HepG2 (cell line): ENCODE measurements around the gene MRPL2. TPM values are rescaled to one million over a fixed set of nuclear protein-coding genes. Genes with fewer than 3 reads are reported as not detected.

ENCODE experiments used
- BORCS8-MEF2B ChIP-seq: sonication (generic); formaldehyde crosslinking; IDR thresholded peaks from 2 replicates; pipeline ENCODE4 v1.8.0; 2022; ENCODE audit warnings: mild to moderate bottlenecking, missing genetic modification reagents
- CBX1 ChIP-seq: IDR thresholded peaks from one replicate; pipeline ENCODE4 v1.6.1; 2016; ENCODE audit warnings: antibody characterized with exemption, low read depth
- CEBPB ChIP-seq: IDR thresholded peaks from 2 replicates; pipeline ENCODE4 v1.6.1; 2011; ENCODE audit warnings: low read depth, low read length, improper control_type of control experiment, borderline replicate concordance
- CENPT ChIP-seq: sonication (generic); formaldehyde crosslinking; IDR thresholded peaks from 2 replicates; pipeline ENCODE4 v1.8.0; 2022; ENCODE audit warnings: low read depth, mild to moderate bottlenecking, moderate library complexity, missing genetic modification reagents
- HHEX ChIP-seq: IDR thresholded peaks from 2 replicates; pipeline ENCODE4 v1.6.1; 2016; ENCODE audit warnings: control low read depth
- MAFF ChIP-seq: IDR thresholded peaks from 2 replicates; pipeline ENCODE4 v1.6.1; 2011; ENCODE audit warnings: low read depth, low read length, improper control_type of control experiment
- RAD21 ChIP-seq: fragments of 450-650 bp; formaldehyde crosslinking; IDR thresholded peaks from 2 replicates; pipeline ENCODE4 v1.5.0; 2020; ENCODE audit warnings: mild to moderate bottlenecking
- RXRA ChIP-seq: sonication (generic); formaldehyde crosslinking; IDR thresholded peaks from 2 replicates; pipeline ENCODE4 v1.5.1; 2020; ENCODE audit warnings: missing genetic modification reagents
- SMARCE1 ChIP-seq: fragments of 450-650 bp; IDR thresholded peaks from 2 replicates; pipeline ENCODE4 v1.6.1; 2017; ENCODE audit warnings: borderline replicate concordance
- SOX6 ChIP-seq, 2 experiments: fragments of 450-650 bp in 1 of 2; sonication (generic) in 1 of 2; formaldehyde crosslinking in 1 of 2; IDR thresholded peaks; 2 replicates each; pipeline versions ENCODE4 v1.4.0 to v1.6.1; 2017 to 2020; ENCODE audit warnings: antibody characterized with exemption in 1 of 2, mild to moderate bottlenecking in 1 of 2, missing genetic modification reagents in 1 of 2
- ZFYVE20 ChIP-seq: sonication (generic); formaldehyde crosslinking; IDR thresholded peaks from 2 replicates; pipeline ENCODE4 v1.8.0; 2023; ENCODE audit warnings: low read depth, mild to moderate bottlenecking, moderate library complexity, missing genetic modification reagents, borderline replicate concordance
- ZIK1 ChIP-seq: sonication (generic); formaldehyde crosslinking; IDR thresholded peaks from 2 replicates; pipeline ENCODE4 v1.5.0; 2020; ENCODE audit warnings: mild to moderate bottlenecking, low read depth, missing genetic modification reagents, borderline replicate concordance
- ZNF124 ChIP-seq: sonication (generic); formaldehyde crosslinking; IDR thresholded peaks from 2 replicates; pipeline ENCODE4 v1.4.0; 2020; ENCODE audit warnings: missing genetic modification reagents
- ZNF713 ChIP-seq: sonication (generic); formaldehyde crosslinking; IDR thresholded peaks from 2 replicates; pipeline ENCODE4 v1.4.0; 2020; ENCODE audit warnings: mild to moderate bottlenecking, missing genetic modification reagents
- ZNF891 ChIP-seq: sonication (generic); formaldehyde crosslinking; IDR thresholded peaks from 2 replicates; pipeline ENCODE4 v1.5.0; 2020; ENCODE audit warnings: mild to moderate bottlenecking, missing genetic modification reagents
- ZSCAN22 ChIP-seq: sonication (generic); formaldehyde crosslinking; IDR thresholded peaks from 2 replicates; pipeline ENCODE4 v1.4.0; 2020; ENCODE audit warnings: mild to moderate bottlenecking, missing genetic modification reagents
- ZSCAN31 ChIP-seq: sonication (generic); formaldehyde crosslinking; IDR thresholded peaks from 2 replicates; pipeline ENCODE4 v1.5.0; 2020; ENCODE audit warnings: low read depth, mild to moderate bottlenecking, missing genetic modification reagents
- polyA plus RNA-seq, 8 experiments: library from polyadenylated mRNA; depleted of rRNA in 3 of 8; stranded (reverse) in 7 of 8; unstranded in 1 of 8; fragments of >200 nt; fragmentation: Illumina TruSeq in 4 of 8; extraction: Trizol in 4 of 8; gene quantifications; 2 replicates each; pipeline versions ENCODE4 v1.2.1 to v1.2.3, GENCODE V29; 2011 to 2016; ENCODE audit warnings: low read depth in 4 of 8, missing spikeins in 1 of 8, mixed read lengths in 1 of 8; ENCODE audit not compliant: insufficient read depth in 1 of 8
- total RNA-seq, 5 experiments: library from RNA; depleted of rRNA; stranded (reverse); fragments of >200 nt; fragmentation: Illumina TruSeq; extraction: Trizol; gene quantifications; 2 replicates each; pipeline ENCODE4 v1.2.3, GENCODE V29; 2016; ENCODE audit warnings: low read depth in 1 of 5
- TF ChIP-seq, protein P1 (sequence below), 2 experiments: fragments of 450-650 bp in 1 of 2; sonication (generic) in 1 of 2; formaldehyde crosslinking in 1 of 2; IDR thresholded peaks; 2 replicates each; pipeline versions ENCODE4 v1.6.1 to v1.8.0; 2016 to 2022; ENCODE audit warnings: antibody characterized with exemption in 1 of 2, mild to moderate bottlenecking in 1 of 2, missing genetic modification reagents in 1 of 2
- TF ChIP-seq, protein P2 (sequence below): sonication (generic); formaldehyde crosslinking; IDR thresholded peaks from 2 replicates; pipeline ENCODE4 v1.8.1; 2023; ENCODE audit warnings: mild to moderate bottlenecking, missing genetic modification reagents
- TF ChIP-seq, protein P3 (sequence below): sonication (generic); formaldehyde crosslinking; IDR thresholded peaks from 2 replicates; pipeline ENCODE4 v1.5.1; 2020; ENCODE audit warnings: missing genetic modification reagents, mild to moderate bottlenecking, borderline replicate concordance

The MRPL2 gene
- total and polyA plus RNA-seq, 2 of the 13 experiments (the other 11 are each of a cell fraction or from before 2014, with no cell fraction given), result 56.8 to 65.6 TPM

DNA sequence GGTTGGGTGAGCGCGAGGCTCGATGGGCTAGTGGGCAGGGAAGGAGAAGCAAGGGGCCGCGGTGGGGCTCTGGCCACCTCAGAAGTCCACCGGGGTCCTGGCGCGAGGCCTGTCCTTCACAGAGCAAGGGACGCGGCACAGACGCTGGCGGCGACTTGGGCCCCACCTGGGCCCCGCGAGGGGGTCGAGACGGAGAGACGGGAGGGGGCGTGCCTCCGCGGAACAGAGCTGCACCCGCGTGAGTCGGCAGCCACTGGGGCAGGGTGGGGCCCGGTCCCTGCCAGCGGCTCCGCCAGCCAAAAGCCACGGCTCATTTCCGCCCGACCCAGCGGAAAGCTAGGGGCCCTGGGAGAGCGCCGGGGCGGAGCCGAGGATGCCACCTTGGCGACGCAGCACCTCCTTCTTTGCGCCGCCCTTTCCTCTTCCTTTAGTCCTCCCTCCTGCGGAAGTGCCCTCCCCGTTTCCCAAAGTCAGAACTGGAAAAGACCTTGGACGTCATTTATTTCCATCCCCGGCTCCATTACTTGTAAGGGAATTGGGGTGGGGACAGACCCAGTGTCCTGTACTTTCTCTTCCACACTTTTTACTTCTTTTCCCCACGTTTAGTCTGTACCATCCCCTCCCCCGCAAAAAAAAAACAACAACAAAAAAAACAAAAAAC is 5.6 kb downstream of the MRPL2 start, which contains the start of gene CUL7 (continued):
- TF ChIP-seq, protein P1, sequence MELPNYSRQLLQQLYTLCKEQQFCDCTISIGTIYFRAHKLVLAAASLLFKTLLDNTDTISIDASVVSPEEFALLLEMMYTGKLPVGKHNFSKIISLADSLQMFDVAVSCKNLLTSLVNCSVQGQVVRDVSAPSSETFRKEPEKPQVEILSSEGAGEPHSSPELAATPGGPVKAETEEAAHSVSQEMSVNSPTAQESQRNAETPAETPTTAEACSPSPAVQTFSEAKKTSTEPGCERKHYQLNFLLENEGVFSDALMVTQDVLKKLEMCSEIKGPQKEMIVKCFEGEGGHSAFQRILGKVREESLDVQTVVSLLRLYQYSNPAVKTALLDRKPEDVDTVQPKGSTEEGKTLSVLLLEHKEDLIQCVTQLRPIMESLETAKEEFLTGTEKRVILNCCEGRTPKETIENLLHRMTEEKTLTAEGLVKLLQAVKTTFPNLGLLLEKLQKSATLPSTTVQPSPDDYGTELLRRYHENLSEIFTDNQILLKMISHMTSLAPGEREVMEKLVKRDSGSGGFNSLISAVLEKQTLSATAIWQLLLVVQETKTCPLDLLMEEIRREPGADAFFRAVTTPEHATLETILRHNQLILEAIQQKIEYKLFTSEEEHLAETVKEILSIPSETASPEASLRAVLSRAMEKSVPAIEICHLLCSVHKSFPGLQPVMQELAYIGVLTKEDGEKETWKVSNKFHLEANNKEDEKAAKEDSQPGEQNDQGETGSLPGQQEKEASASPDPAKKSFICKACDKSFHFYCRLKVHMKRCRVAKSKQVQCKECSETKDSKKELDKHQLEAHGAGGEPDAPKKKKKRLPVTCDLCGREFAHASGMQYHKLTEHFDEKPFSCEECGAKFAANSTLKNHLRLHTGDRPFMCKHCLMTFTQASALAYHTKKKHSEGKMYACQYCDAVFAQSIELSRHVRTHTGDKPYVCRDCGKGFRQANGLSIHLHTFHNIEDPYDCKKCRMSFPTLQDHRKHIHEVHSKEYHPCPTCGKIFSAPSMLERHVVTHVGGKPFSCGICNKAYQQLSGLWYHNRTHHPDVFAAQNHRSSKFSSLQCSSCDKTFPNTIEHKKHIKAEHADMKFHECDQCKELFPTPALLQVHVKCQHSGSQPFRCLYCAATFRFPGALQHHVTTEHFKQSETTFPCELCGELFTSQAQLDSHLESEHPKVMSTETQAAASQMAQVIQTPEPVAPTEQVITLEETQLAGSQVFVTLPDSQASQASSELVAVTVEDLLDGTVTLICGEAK (IDR thresholded peaks at IDR 0.05), result no peak
- TF ChIP-seq, protein P1 (CRISPR knock-in tag; IDR thresholded peaks at IDR 0.05), result no peak; the same call in none of the 2 replicates
- TF ChIP-seq HHEX (CRISPR knock-in tag) (no peak), ZSCAN31 (CRISPR knock-in tag) (peak; percentile 89), BORCS8-MEF2B (CRISPR knock-in tag) (peak; percentile 55), MAFF (no peak; the same call in 1 of the 2 replicates), ZSCAN22 (CRISPR knock-in tag) (peak; percentile 47; the same call in 1 of the 2 replicates), SMARCE1 (no peak), SOX6 (IDR thresholded peaks at IDR 0.05) (no peak), SOX6 (CRISPR knock-in tag; IDR thresholded peaks at IDR 0.05) (peak; percentile 72; the same call in 1 of the 2 replicates), CEBPB (no peak), ZNF713 (no peak; the same call in 1 of the 2 replicates), ZNF891 (CRISPR knock-in tag) (peak; percentile 95), ZNF124 (CRISPR knock-in tag) (peak; percentile 82; the same call in 1 of the 2 replicates), CBX1 (peak; percentile 84), RAD21 (CRISPR knock-in tag) (peak; percentile 74), RXRA (CRISPR knock-in tag) (peak; percentile 88), CENPT (0 out of 2 replicates have a peak, but pooled peaks have one; percentile 36), ZIK1 (CRISPR knock-in tag) (no peak), ZFYVE20 (CRISPR knock-in tag) (peak; percentile 56; the same call in 1 of the 2 replicates)
- TF ChIP-seq, protein P2, sequence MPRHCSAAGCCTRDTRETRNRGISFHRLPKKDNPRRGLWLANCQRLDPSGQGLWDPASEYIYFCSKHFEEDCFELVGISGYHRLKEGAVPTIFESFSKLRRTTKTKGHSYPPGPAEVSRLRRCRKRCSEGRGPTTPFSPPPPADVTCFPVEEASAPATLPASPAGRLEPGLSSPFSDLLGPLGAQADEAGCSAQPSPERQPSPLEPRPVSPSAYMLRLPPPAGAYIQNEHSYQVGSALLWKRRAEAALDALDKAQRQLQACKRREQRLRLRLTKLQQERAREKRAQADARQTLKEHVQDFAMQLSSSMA (CRISPR knock-in tag), result peak; percentile 86
- TF ChIP-seq, protein P3, sequence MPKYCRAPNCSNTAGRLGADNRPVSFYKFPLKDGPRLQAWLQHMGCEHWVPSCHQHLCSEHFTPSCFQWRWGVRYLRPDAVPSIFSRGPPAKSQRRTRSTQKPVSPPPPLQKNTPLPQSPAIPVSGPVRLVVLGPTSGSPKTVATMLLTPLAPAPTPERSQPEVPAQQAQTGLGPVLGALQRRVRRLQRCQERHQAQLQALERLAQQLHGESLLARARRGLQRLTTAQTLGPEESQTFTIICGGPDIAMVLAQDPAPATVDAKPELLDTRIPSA (CRISPR knock-in tag), result peak; percentile 96; the same call in 1 of the 2 replicates
